HG03460 (cell line): ENCODE measurements around the gene INTS6L.

Experiments
- ATAC-seq: cut with Tn5 transposase; IDR thresholded peaks from one replicate; pipeline ENCODE4 v1.9.1; 2021; ENCODE audit not compliant: unreplicated experiment

The INTS6L gene

GRCh38 chrX:135520553-135521404, at the start of gene INTS6L:
INTS6L (plus strand) TSS chrX:135520660; CDS start chrX:135520993, 333 bp downstream.
- ATAC-seq: peak; percentile 81

GRCh38 chrX:135476378-135476777, 44.1 kb upstream of the INTS6L start:
- no peak for ATAC-seq

- ATAC-seq: no peak
Observed at GRCh38 chrX:135477576-135477975, 42.9 kb upstream of the INTS6L start.

- no peak for ATAC-seq
Observed at GRCh38 chrX:135480076-135480475, 40.4 kb upstream of the INTS6L start.

GRCh38 chrX:135481696-135482179, 38.7 kb upstream of the INTS6L start:
- no peak for ATAC-seq

- ATAC-seq: no peak
Observed at GRCh38 chrX:135484641-135485289, 35.7 kb upstream of the INTS6L start.

- peak; percentile 85 for ATAC-seq
Observed at GRCh38 chrX:135489542-135489941, 30.9 kb upstream of the INTS6L start.

- ATAC-seq: no peak
Observed at GRCh38 chrX:135490979-135491514, 29.4 kb upstream of the INTS6L start.

- ATAC-seq: no peak
Observed at GRCh38 chrX:135494453-135494852, 26.0 kb upstream of the INTS6L start.

- no peak for ATAC-seq
Observed at GRCh38 chrX:135497736-135498135, 22.7 kb upstream of the INTS6L start.

- ATAC-seq: no peak
Observed at GRCh38 chrX:135498236-135498635, 22.2 kb upstream of the INTS6L start.

- no peak for ATAC-seq
Observed at GRCh38 chrX:135505351-135505750, 15.1 kb upstream of the INTS6L start.

GRCh38 chrX:135509885-135510284, 10.6 kb upstream of the INTS6L start:
- ATAC-seq: no peak

GRCh38 chrX:135512508-135513129, 7.8 kb upstream of the INTS6L start:
- no peak for ATAC-seq

- no peak for ATAC-seq
Observed at GRCh38 chrX:135513130-135513515, 7.3 kb upstream of the INTS6L start.

GRCh38 chrX:135516376-135516775, 4.1 kb upstream of the INTS6L start:
- ATAC-seq: no peak

GRCh38 chrX:135518161-135518560, 2.3 kb upstream of the INTS6L start:
- ATAC-seq: no peak

- ATAC-seq: no peak
Observed at GRCh38 chrX:135520022-135520552, 373 bp upstream of the INTS6L start.

GRCh38 chrX:135521405-135522131, 1.1 kb downstream of the INTS6L start:
- peak; percentile 56 for ATAC-seq

- ATAC-seq: no peak
Observed at GRCh38 chrX:135522132-135522530, 1.7 kb downstream of the INTS6L start.
